ENCODE measurements around the gene SLC22A23.

DNA sequence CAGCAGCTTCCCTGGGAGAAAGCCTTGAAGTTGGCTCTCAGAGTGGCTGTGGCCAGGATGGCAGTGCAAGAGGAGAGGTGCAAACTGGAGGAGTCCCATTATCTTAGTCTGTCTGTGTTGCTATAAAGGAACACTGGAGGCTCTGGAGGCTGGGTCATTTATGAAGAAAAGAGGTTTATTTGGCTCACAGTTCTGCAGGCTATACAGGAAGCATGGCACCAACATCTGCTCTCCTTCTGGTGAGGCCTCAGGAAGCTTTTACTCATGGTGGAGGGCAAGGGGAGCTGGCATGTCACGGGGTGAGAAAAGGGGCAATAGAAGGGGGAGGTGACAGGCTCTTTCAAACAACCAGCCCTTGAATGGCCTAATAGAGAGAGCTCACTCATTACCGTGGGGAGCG is 151.0 kb downstream of the SLC22A23 start:
- TF ChIP-seq, protein P1, sequence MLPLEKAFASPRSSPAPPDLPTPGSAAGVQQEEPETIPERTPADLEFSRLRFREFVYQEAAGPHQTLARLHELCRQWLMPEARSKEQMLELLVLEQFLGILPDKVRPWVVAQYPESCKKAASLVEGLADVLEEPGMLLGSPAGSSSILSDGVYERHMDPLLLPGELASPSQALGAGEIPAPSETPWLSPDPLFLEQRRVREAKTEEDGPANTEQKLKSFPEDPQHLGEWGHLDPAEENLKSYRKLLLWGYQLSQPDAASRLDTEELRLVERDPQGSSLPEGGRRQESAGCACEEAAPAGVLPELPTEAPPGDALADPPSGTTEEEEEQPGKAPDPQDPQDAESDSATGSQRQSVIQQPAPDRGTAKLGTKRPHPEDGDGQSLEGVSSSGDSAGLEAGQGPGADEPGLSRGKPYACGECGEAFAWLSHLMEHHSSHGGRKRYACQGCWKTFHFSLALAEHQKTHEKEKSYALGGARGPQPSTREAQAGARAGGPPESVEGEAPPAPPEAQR (CRISPR knock-in tag; IDR thresholded peaks at IDR 0.05) = no peak
- TF ChIP-seq, protein P2, sequence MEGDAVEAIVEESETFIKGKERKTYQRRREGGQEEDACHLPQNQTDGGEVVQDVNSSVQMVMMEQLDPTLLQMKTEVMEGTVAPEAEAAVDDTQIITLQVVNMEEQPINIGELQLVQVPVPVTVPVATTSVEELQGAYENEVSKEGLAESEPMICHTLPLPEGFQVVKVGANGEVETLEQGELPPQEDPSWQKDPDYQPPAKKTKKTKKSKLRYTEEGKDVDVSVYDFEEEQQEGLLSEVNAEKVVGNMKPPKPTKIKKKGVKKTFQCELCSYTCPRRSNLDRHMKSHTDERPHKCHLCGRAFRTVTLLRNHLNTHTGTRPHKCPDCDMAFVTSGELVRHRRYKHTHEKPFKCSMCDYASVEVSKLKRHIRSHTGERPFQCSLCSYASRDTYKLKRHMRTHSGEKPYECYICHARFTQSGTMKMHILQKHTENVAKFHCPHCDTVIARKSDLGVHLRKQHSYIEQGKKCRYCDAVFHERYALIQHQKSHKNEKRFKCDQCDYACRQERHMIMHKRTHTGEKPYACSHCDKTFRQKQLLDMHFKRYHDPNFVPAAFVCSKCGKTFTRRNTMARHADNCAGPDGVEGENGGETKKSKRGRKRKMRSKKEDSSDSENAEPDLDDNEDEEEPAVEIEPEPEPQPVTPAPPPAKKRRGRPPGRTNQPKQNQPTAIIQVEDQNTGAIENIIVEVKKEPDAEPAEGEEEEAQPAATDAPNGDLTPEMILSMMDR (IDR thresholded peaks at IDR 0.05) = no peak
- TF ChIP-seq ZNF263 (CRISPR knock-in tag; IDR thresholded peaks at IDR 0.05; ENCODE audit: low read depth) = no peak
- no peak for TF ChIP-seq GABPB1 (CRISPR knock-in tag; IDR thresholded peaks at IDR 0.05)
- TF ChIP-seq NFE2L1 (CRISPR knock-in tag; IDR thresholded peaks at IDR 0.05) = no peak
